Fibroblast of the conjunctiva (primary cell): Measurements from ENCODE around the gene TRABD2B.

Experiments used
- DNase-seq: peaks from one replicate; pipeline ENCODE4 v3.0.0-alpha.2; 2010; ENCODE audit warnings: low read depth

TRABD2B gene

GRCh38 chr1:47824716-47825115 lies 172.5 kb downstream of the TRABD2B start:
- DNase-seq: no peak

- no peak for DNase-seq
Measured at GRCh38 chr1:47824297-47824696, 172.9 kb downstream of the TRABD2B start.

GRCh38 chr1:47823040-47823808 lies 174.0 kb downstream of the TRABD2B start:
- DNase-seq: no peak

GRCh38 chr1:47821760-47822159 lies 175.4 kb downstream of the TRABD2B start:
- no peak for DNase-seq

- DNase-seq: no peak
Measured at GRCh38 chr1:47819574-47819888, 177.7 kb downstream of the TRABD2B start.

- no peak for DNase-seq
Measured at GRCh38 chr1:47818682-47819573, 178.3 kb downstream of the TRABD2B start.

GRCh38 chr1:47817861-47818260 lies 179.3 kb downstream of the TRABD2B start:
- DNase-seq: no peak

GRCh38 chr1:47816325-47817071 lies 180.7 kb downstream of the TRABD2B start:
- DNase-seq: no peak

- no peak for DNase-seq
Measured at GRCh38 chr1:47814612-47815395, 182.4 kb downstream of the TRABD2B start.

- no peak for DNase-seq
Measured at GRCh38 chr1:47813970-47814369, 183.2 kb downstream of the TRABD2B start.

GRCh38 chr1:47812904-47813514 lies 184.2 kb downstream of the TRABD2B start:
- DNase-seq: no peak

GRCh38 chr1:47810964-47811682 lies 186.1 kb downstream of the TRABD2B start:
- no peak for DNase-seq

- peak; percentile 9 for DNase-seq
Measured at GRCh38 chr1:47809301-47810084, 187.7 kb downstream of the TRABD2B start.

- DNase-seq: no peak
Measured at GRCh38 chr1:47808612-47809011, 188.6 kb downstream of the TRABD2B start.

GRCh38 chr1:47805921-47806361 lies 191.2 kb downstream of the TRABD2B start:
- no peak for DNase-seq

GRCh38 chr1:47805018-47805417 lies 192.2 kb downstream of the TRABD2B start:
- DNase-seq: no peak

- no peak for DNase-seq
Measured at GRCh38 chr1:47803815-47804501, 193.2 kb downstream of the TRABD2B start.

- no peak for DNase-seq
Measured at GRCh38 chr1:47797575-47797974, 199.6 kb downstream of the TRABD2B start.

- DNase-seq: no peak
Measured at GRCh38 chr1:47796626-47797025, 200.6 kb downstream of the TRABD2B start.
